ENCODE results near the gene INKA1. TPM values are rescaled to one million over a fixed set of nuclear protein-coding genes. Genes with fewer than 3 reads are reported as not detected.
A peak's percentile ranks its signal among the peaks of the same experiment; 100 is the strongest.

INKA1 gene
- total and polyA plus RNA-seq, 2 of the 8 experiments (the other 6 are each of a cell fraction or from before 2014, with no cell fraction given): 1.3 to 4.7 TPM

DNA sequence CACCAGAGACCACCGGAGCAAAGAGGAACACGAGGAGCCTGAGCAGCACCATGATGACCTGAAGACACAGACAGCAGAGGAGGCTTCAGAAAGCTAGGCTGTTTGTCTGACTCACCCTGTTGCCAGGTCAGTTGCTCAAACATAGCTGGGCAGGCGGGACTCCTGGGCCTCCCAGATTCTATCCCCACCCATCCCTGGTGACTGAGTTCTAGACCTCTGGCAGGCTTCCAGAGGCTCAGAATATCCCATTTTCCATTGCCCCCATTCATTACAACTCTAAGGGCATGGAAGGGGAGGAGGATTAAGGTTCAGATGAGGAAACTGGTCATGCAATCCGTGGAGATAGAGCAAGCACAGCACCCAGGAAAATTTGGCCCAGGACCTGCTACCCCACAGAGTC lies 3.3 kb upstream of the INKA1 start, which contains the start of gene CDHR4:
Gene CDHR4, minus strand, starts transcription at position 113 of the 400 bp plus-strand sequence. Its CDS starts 61 bp downstream, at position 52.
- Histone ChIP-seq H3K18ac (ENCODE audit: extremely low read depth, low read length) (no peak within 1 kb of the TSS), H2BK5ac (ENCODE audit: low read depth, low read length) (no peak within 1 kb of the TSS; the same call in 1 of the 2 replicates), H4K5ac (ENCODE audit: insufficient read length, low read depth, low read length) (no peak within 1 kb of the TSS), H3K27me3 (replicated peaks in 1 of 4; ENCODE audit: control insufficient read depth in 3 of 4, extremely low read depth in 1 of 4, insufficient read depth in 3 of 4, low read length in 3 of 4) (peaks cover 0 to 17% (median 14%) of the 10 kb centered on the region in 4 experiments; a peak in 6 of 7 replicates), H3K9ac (replicated peaks in 1 of 4; ENCODE audit: extremely low read depth in 1 of 4, low read depth in 3 of 4, low read length in 3 of 4) (no peak within 1 kb of the TSS), H3K14ac (ENCODE audit: insufficient read length) (no peak within 1 kb of the TSS), H3K23ac (ENCODE audit: insufficient read length) (no peak within 1 kb of the TSS), H3K4ac (replicated peaks; ENCODE audit: insufficient read length, low read depth, low read length) (no peak within 1 kb of the TSS), H3K9me3 (ENCODE audit: insufficient read depth in 2 of 2, low read depth in 1 of 2, low read length in 1 of 2) (no peaks in the 10 kb centered on the region), H3K79me2 (ENCODE audit: control insufficient read depth in 1 of 2, insufficient read depth in 2 of 2, low read length in 2 of 2) (no peaks in the 10 kb centered on the region), H3K23me2 (ENCODE audit: low read depth, low read length) (peaks cover 8% of the 10 kb centered on the region; the same call in 1 of the 2 replicates), H2BK12ac (ENCODE audit: low read depth, low read length) (peak within 1 kb of the TSS; percentile 50; the same call in 1 of the 2 replicates), H2AK5ac (ENCODE audit: low read depth, low read length) (no peak within 1 kb of the TSS), H2BK15ac (ENCODE audit: low read length) (no peak within 1 kb of the TSS), H3K36me3 (ENCODE audit: control insufficient read depth in 2 of 4, insufficient read depth in 4 of 4, low read length in 3 of 4) (no peaks in the 10 kb centered on the region), H2BK120ac (replicated peaks; ENCODE audit: low read depth, low read length) (no peak within 1 kb of the TSS), H3K4me1 (replicated peaks in 1 of 4; ENCODE audit: control insufficient read depth in 3 of 4, insufficient read depth in 4 of 4, low read length in 3 of 4) (peaks cover 0 to 7% (median 5%) of the 10 kb centered on the region in 4 experiments; a peak in 5 of 7 replicates), H3K4me2 (ENCODE audit: insufficient read depth in 1 of 2, low read depth in 2 of 2, low read length in 2 of 2) (no peak within 1 kb of the TSS), H4K91ac (replicated peaks; ENCODE audit: insufficient read length, low read length) (no peak within 1 kb of the TSS), H3K4me3 (ENCODE audit: extremely low read depth in 1 of 4, insufficient read depth in 2 of 4, low read depth in 3 of 4, low read length in 4 of 4) (no peak within 1 kb of the TSS), H2BK20ac (ENCODE audit: low read length) (no peak within 1 kb of the TSS), H3K79me1 (ENCODE audit: low read depth, low read length) (no peaks in the 10 kb centered on the region), H4K8ac (ENCODE audit: extremely low read depth, insufficient read depth, low read length) (peak within 1 kb of the TSS; percentile 15; the same call in 1 of the 2 replicates), H4K20me1 (replicated peaks in 1 of 2; ENCODE audit: control insufficient read depth in 1 of 2, insufficient read depth in 2 of 2, low read length in 2 of 2) (no peaks in the 10 kb centered on the region), H3K27ac (ENCODE audit: low read depth, low read length) (no peak within 1 kb of the TSS), H2AFZ (ENCODE audit: low read length) (no peak within 1 kb of the TSS), H3K56ac (replicated peaks; ENCODE audit: insufficient read length, low read depth, low read length) (no peak within 1 kb of the TSS)
- DNase-seq (ENCODE audit: low read depth in 1 of 2, low spot score in 2 of 2) (no peak), FAIRE-seq (no peak)
- 92% methylated on average over 4 of the region's 4 CpGs; no CpG with 5 or more reads in 1 of the 2 experiments for WGBS, 2 experiments (ENCODE audit: extremely low coverage in 1 of 2, insufficient coverage in 1 of 2, insufficient read length in 1 of 2, insufficient replicate concordance in 2 of 2, low coverage in 1 of 2, low lambda C conversion rate in 2 of 2, missing lambda C conversion rate in 1 of 2)
- POLR2A ChIA-PET (ENCODE audit: partially characterized antibody): no interaction called here
- CTCF ChIA-PET (ENCODE audit: partially characterized antibody): interaction anchor here (0.6 to 17.0 kb wide), 7 partner anchors 9 to 129 kb away, joined by 3 to 266 read pairs (median 4); no protein-coding TSS in a partner anchor
- no peak for TF ChIP-seq SIN3A (conservative IDR thresholded peaks at IDR 0.05 in 1 of 2, IDR thresholded peaks at IDR 0.05 in 1 of 2; ENCODE audit: low read depth in 1 of 2, low read length in 2 of 2)
- TF ChIP-seq HDAC6 (IDR thresholded peaks at IDR 0.05; ENCODE audit: low read depth, low read length): no peak
- no peak for TF ChIP-seq EGR1 (IDR thresholded peaks at IDR 0.05; ENCODE audit: borderline replicate concordance, low read depth, low read length)
- TF ChIP-seq SP2 (IDR thresholded peaks at IDR 0.05; ENCODE audit: low read length): no peak
- TF ChIP-seq, protein P1, sequence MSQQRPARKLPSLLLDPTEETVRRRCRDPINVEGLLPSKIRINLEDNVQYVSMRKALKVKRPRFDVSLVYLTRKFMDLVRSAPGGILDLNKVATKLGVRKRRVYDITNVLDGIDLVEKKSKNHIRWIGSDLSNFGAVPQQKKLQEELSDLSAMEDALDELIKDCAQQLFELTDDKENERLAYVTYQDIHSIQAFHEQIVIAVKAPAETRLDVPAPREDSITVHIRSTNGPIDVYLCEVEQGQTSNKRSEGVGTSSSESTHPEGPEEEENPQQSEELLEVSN (IDR thresholded peaks at IDR 0.05): no peak
- no peak for TF ChIP-seq HDAC2 (IDR thresholded peaks at IDR 0.05; ENCODE audit: borderline replicate concordance in 1 of 2, low read depth in 2 of 2, low read length in 2 of 2)
- no peak for TF ChIP-seq CBX8 (IDR thresholded peaks at IDR 0.05; ENCODE audit: borderline replicate concordance, low read depth, low read length)
- TF ChIP-seq CHD2 (IDR thresholded peaks at IDR 0.05; ENCODE audit: low read length): no peak
- TF ChIP-seq CEBPB (IDR thresholded peaks at IDR 0.05; ENCODE audit: low read depth, low read length): no peak
- no peak for TF ChIP-seq GABPA (IDR thresholded peaks at IDR 0.05; ENCODE audit: borderline replicate concordance, insufficient read depth, low read length)
- TF ChIP-seq SIRT6 (IDR thresholded peaks at IDR 0.05; ENCODE audit: low read length): no peak
- TF ChIP-seq, protein P2, sequence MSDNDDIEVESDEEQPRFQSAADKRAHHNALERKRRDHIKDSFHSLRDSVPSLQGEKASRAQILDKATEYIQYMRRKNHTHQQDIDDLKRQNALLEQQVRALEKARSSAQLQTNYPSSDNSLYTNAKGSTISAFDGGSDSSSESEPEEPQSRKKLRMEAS (IDR thresholded peaks at IDR 0.05): no peak
